ENCODE results near the gene CCDC150.

- TF ChIP-seq, protein P1, sequence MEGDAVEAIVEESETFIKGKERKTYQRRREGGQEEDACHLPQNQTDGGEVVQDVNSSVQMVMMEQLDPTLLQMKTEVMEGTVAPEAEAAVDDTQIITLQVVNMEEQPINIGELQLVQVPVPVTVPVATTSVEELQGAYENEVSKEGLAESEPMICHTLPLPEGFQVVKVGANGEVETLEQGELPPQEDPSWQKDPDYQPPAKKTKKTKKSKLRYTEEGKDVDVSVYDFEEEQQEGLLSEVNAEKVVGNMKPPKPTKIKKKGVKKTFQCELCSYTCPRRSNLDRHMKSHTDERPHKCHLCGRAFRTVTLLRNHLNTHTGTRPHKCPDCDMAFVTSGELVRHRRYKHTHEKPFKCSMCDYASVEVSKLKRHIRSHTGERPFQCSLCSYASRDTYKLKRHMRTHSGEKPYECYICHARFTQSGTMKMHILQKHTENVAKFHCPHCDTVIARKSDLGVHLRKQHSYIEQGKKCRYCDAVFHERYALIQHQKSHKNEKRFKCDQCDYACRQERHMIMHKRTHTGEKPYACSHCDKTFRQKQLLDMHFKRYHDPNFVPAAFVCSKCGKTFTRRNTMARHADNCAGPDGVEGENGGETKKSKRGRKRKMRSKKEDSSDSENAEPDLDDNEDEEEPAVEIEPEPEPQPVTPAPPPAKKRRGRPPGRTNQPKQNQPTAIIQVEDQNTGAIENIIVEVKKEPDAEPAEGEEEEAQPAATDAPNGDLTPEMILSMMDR (IDR thresholded peaks at IDR 0.05) = no peak
- TF ChIP-seq POLR2A (IDR thresholded peaks at IDR 0.05) = no peak
Observed at GRCh38 chr2:196653843-196654242, 14.3 kb downstream of the CCDC150 start.

Data from adrenal gland (tissue), 5 donors.